Thymus (tissue), 11 donors: ENCODE results near the gene DIPK1B. TPM values are rescaled to one million over a fixed set of nuclear protein-coding genes. Genes with fewer than 3 reads are reported as not detected.

Experiments
- DNase-seq, 9 donors: peaks; one replicate each; pipeline ENCODE4 v3.0.0-alpha.2; 2013; ENCODE audit warnings: low spot score in 9 of 9, low read depth in 6 of 9, missing footprints in 1 of 9
- H3K27ac ChIP-seq, 2 donors: one replicate each; pipeline ENCODE4 v1.5.1; 2013; ENCODE audit warnings: control low read depth in 1 of 2, low read depth in 1 of 2, low read length in 1 of 2, mild to moderate bottlenecking in 1 of 2, moderate library complexity in 1 of 2
- H3K27me3 ChIP-seq, 2 donors: one replicate each; pipeline ENCODE4 v1.5.1; 2013; ENCODE audit warnings: low read length in 1 of 2; ENCODE audit not compliant: control insufficient read depth in 2 of 2, insufficient read depth in 1 of 2
- H3K36me3 ChIP-seq, 2 donors: one replicate each; pipeline ENCODE4 v1.5.1; 2013; ENCODE audit warnings: low read length in 1 of 2, mild to moderate bottlenecking in 1 of 2, moderate library complexity in 1 of 2; ENCODE audit not compliant: control insufficient read depth in 2 of 2, insufficient read depth in 2 of 2
- H3K4me1 ChIP-seq, 2 donors: one replicate each; pipeline ENCODE4 v1.5.1; 2013; ENCODE audit warnings: low read length in 2 of 2; ENCODE audit not compliant: control insufficient read depth in 2 of 2, insufficient read depth in 2 of 2
- H3K4me3 ChIP-seq, 2 donors: one replicate each; pipeline ENCODE4 v1.5.1; 2013; ENCODE audit warnings: low read length in 2 of 2, control low read depth in 1 of 2, mild to moderate bottlenecking in 1 of 2
- H3K9me3 ChIP-seq, 2 donors: one replicate each; pipeline ENCODE4 v1.5.1; 2013; ENCODE audit warnings: low read length in 1 of 2, mild to moderate bottlenecking in 1 of 2; ENCODE audit not compliant: control insufficient read depth in 2 of 2, insufficient read depth in 1 of 2
- WGBS: extraction: QIAGEN DNeasy Blood & Tissue Kit; methylation state at CpG from one replicate; pipeline ENCODE4 v1.1.7; 2013; 5-methylcytosine and 5-hydroxymethylcytosine counted together
- polyA plus RNA-seq: library from polyadenylated mRNA; stranded (reverse); fragments of 200-250 nt; gene quantifications from one replicate; pipeline ENCODE4 v1.2.3, GENCODE V29; 2013
- total RNA-seq: library from RNA; stranded (reverse); fragments of 120-200 nt; gene quantifications from one replicate; pipeline ENCODE4 v1.2.4, GENCODE V29; 2013
- donor health status: healthy.

The DIPK1B gene
- total and polyA plus RNA-seq, 2 donors: 6.8 to 10.1 TPM

DNA sequence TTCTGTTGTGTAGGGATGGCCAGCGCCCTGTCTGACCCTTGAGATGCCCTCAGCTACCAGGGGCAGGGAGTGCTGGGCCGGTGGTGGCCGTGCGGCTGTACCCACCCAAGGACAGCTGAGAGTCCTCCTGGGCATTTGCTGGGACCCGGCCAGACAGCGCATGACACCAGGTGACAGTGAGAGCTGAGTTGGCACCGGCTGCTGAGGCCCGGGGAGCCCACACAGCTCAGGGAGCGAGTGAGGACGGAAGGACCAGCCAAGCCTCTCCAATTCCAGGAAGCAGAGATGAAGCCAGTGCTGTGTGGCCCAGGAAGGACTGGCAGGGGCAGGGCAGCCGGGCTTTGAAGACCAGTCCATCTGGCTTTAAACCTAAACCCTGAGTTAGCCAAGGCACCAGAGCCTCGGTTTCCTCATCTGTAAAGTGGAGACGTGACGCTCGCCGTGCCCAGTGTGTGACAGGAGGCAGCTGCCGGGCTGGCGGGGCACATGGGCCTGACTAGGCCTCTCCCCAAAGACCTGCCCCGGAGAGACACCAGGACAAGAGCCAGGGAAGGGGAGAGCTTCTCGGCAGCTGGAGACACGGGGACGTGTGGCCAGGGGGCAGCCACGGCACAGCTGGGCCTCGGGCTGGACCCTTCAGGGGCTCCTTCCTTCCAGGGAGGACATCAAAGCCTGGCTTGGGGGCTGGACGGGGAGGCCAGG is 22.1 kb upstream of the DIPK1B start:
- no peak overlapping the region for H3K4me3 ChIP-seq
- H3K4me1 ChIP-seq: peaks cover 7 to 17% of the 10 kb centered on the region in 2 donors
- 96% methylated on average over 25 of the region's 25 CpGs for WGBS
- peaks cover 0 to 7% of the 10 kb centered on the region in 2 donors for H3K9me3 ChIP-seq
- peaks cover 4 to 35% of the 10 kb centered on the region in 2 donors for H3K27me3 ChIP-seq
- no peak for DNase-seq
- no peak overlapping the region for H3K27ac ChIP-seq
- no peaks in the 10 kb centered on the region for H3K36me3 ChIP-seq

DNA sequence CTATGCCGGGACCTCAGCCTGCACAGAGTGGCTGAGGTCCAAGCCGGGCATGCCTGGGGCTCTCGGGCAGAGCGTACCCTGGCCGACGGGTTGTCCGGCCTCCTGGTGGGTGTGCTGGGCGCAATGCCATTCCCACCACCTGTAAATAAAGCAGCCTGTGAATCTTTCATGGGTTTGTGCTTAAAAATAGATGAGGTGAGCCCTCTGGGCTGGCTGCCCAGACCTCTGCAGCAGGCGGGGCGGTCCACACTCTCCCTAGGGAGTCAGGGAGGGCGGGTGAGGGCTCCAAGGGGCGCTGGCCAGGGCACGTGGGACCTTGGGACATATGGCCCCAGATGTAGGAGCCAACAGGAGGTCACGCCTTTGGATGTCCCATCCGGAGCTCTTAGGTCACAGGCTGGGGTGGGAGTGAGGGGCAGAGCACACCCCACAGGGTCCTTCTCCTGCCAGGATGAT is 21.5 kb upstream of the DIPK1B start:
- peaks cover 7 to 21% of the 10 kb centered on the region in 2 donors for H3K4me1 ChIP-seq
- 95% methylated on average over 15 of the region's 15 CpGs for WGBS
- no peak for DNase-seq

DNA sequence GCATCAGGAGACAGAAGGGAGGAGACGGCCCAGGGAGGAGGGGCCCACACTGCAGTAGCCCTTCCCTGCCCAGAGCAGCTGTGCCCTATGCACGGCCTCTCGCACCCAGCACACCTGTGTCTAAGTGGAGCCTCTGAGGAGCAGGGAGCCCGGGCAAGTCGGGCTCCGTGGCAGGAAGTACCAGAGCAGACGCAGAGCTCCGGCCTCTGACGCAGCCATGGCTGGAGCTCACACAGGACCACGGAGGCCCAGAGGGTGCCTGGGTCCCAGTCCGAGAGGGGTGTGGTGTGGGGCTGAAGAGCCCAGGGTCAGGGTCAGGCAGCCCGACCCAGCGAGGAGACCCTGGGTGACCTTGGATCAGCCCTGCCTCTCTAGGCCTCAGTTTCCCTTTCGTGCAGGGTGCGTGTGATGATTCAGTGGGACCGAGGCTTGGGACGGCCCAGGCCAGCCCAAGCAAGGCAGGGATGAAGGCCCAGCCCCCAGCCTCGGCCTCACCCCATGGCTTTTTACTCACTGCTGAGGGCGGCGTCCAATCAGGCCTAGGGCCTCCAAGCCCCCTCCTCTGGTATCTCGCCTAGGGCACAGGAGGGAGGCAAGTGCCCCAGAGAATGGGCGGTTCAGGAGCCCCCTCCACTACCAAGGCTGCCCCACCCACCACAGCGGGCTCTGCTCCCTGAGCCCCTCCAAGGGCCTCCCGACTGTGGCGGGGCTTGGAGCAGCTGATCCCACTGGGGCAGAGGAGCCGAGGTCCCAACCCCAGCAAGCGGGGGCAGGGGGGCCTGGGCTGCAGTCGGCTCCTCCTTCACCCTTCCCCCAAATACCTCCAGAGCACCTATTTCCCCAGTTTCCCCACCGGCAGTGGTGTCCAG is 20.8 kb upstream of the DIPK1B start:
- Histone ChIP-seq H3K27ac (no peak overlapping the region), H3K4me1 (peaks cover 3 to 21% of the 10 kb centered on the region in 2 donors), H3K9me3 (peaks cover 0 to 7% of the 10 kb centered on the region in 2 donors), H3K27me3 (peaks cover 4 to 29% of the 10 kb centered on the region in 2 donors), H3K36me3 (no peaks in the 10 kb centered on the region), H3K4me3 (no peak overlapping the region)
- 95% methylated on average over 29 of the region's 29 CpGs for WGBS
- DNase-seq: no peak

More for the DNA sequence above, 21.5 kb upstream of the DIPK1B start:
- Histone ChIP-seq H3K27me3 (peaks cover 4 to 32% of the 10 kb centered on the region in 2 donors), H3K36me3 (no peaks in the 10 kb centered on the region), H3K9me3 (peaks cover 0 to 7% of the 10 kb centered on the region in 2 donors), H3K4me3 (no peak overlapping the region), H3K27ac (no peak overlapping the region)

DNA sequence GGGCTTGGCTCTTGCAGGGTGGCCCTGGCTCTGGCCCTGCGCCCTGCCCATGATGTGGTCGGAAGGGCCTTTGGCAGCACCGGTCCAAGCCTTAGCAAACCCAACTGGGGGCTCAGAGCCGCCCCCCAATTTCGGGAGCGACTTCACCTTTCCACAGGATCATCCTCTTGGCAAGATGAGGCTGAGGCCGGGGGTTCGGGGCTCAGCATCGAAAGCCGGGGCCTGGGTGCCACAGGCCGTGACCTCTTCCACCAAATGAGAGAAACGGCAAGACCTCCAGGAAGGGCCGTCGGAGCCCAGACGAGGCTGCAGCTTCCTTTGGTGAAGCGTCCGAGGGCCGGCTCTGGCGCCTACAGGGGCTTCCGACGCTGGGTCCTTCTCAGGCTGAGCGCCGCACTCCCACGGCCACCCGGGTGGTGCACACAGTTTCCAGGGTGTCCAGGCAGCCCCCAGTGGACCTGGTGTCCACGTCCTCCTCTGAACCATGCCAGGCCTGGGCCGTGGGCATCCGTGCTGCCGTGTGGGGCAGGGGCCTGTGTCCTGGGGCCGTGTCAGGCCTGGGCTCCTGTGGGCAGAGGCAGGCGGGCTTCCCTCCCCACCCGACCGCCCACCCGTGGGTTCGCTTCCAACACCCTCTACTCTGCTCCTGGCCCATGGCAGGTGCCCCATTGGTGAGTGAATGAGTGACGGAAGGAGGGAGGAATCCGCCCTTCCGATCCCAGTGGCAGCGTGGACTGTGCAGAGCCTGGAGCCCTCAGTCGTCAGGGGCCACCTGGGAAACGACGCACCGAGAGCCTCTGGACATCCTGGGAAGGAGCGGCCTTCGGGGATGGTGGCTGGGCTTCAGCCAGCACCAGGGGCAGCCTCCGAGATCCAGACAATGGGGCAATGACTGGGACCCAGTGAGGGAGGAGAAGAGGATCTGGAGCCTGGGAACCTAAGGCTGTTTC is 19.9 kb upstream of the DIPK1B start:
- H3K4me3 ChIP-seq: no peak overlapping the region
- H3K4me1 ChIP-seq: peaks cover 3 to 25% of the 10 kb centered on the region in 2 donors
- no peak for DNase-seq
- no peaks in the 10 kb centered on the region for H3K36me3 ChIP-seq
- H3K9me3 ChIP-seq: peaks cover 0 to 7% of the 10 kb centered on the region in 2 donors
- WGBS: 95% methylated on average over 46 of the region's 46 CpGs
- peaks cover 4 to 26% of the 10 kb centered on the region in 2 donors for H3K27me3 ChIP-seq
- H3K27ac ChIP-seq: no peak overlapping the region

DNA sequence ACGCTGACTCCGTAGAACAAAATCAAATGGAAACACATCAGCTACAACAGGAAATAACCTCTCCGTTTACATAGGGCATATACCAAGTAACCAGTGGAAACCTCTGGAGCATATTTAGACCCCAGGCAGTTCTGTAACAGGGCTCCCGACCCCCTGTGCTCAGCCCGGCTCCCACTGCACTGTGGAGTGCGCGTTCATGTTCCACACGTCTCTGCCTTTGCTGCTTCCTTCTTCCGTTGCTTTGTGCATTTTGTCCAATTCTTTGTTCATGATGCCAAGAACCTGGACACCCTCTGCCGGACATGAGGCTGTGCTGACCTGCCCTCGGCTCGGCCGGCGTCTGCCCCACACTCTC is 19.3 kb upstream of the DIPK1B start:
- 96% methylated on average over 14 of the region's 14 CpGs for WGBS
- Histone ChIP-seq H3K27ac (no peak overlapping the region), H3K9me3 (peaks cover 0 to 3% of the 10 kb centered on the region in 2 donors)

DNA sequence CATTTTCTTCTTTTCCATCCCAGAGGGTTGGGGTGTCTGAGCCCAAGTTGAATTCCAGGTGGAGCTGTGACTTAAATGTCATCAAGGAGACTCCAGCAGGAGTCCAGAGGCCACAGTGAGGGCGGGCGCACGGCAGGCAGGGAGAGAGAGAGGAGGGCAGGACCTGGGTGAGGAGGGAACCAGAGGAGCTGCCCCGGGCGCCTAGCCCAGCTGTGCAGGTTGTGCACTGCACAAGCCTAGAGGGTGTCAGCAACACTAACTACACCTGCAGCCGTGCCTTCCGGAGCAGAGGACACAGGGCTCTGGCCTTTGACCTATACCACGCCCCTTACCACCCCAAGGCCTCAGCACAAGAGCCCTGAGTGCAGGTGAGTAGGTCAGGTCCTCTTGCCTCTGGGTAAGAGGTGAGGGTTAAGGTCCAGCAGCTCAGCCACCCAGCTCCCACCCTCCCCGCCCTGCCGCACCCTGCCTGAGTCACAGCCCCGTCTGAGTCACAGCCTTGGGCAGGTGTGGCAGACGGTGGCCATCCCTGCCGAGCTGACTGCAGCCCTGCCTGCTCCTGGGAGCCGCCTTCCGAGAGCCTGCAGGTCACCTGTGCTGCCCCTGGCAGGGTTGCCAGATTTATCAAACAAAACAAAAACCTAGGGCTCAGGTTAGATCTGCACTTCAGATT is 18.7 kb upstream of the DIPK1B start:
- Histone ChIP-seq H3K4me1 (peaks cover 0 to 28% of the 10 kb centered on the region in 2 donors), H3K36me3 (no peaks in the 10 kb centered on the region), H3K27ac (no peak overlapping the region), H3K9me3 (no peaks in the 10 kb centered on the region), H3K4me3 (no peak overlapping the region), H3K27me3 (peaks cover 0 to 14% of the 10 kb centered on the region in 2 donors)
- DNase-seq: no peak
- 92% methylated on average over 15 of the region's 15 CpGs for WGBS

More for the DNA sequence above, 19.3 kb upstream of the DIPK1B start:
- Histone ChIP-seq H3K4me1 (peaks cover 0 to 26% of the 10 kb centered on the region in 2 donors), H3K4me3 (no peak overlapping the region), H3K27me3 (peaks cover 0 to 19% of the 10 kb centered on the region in 2 donors), H3K36me3 (no peaks in the 10 kb centered on the region)
- DNase-seq: no peak

DNA sequence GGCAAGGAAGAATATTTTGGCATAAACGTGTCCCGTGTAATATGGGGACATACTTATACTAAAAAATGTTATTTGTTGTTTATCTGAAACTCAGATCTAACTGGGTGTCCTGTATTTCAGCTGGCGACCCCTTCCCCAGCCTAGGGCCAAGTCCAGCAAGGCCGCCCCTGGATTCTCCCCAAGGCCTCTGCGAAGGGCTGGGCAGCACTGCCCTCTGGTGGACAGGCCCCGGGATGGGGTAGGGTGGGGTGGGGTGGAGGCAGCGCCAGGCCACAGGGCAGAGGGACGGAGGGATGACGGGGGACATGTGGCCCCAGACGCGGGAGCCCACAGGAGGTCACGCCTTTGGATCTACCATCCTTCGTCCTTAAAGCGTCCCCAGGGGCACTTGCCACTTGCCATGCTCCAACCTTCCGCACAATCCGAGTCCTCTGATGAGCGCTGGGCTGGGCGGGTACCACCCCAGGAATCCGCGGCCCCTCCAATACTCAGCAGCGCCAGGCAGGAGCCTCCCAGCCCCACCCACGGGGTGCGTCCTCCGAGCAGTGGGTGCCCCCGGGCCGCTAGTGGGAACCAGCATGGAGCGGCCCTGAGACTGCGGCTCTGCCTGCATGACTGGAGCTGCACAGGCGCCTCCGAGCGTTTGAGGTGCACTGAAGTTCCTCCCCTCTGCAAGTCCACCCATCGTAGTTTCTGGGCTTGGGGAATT is 18.1 kb upstream of the DIPK1B start:
- Histone ChIP-seq H3K27me3 (peaks cover 0 to 8% of the 10 kb centered on the region in 2 donors), H3K4me3 (no peak overlapping the region), H3K9me3 (no peaks in the 10 kb centered on the region), H3K27ac (no peak overlapping the region), H3K36me3 (no peaks in the 10 kb centered on the region), H3K4me1 (peaks cover 0 to 28% of the 10 kb centered on the region in 2 donors)
- 77% methylated on average over 32 of the region's 32 CpGs for WGBS
- DNase-seq: no peak

DNA sequence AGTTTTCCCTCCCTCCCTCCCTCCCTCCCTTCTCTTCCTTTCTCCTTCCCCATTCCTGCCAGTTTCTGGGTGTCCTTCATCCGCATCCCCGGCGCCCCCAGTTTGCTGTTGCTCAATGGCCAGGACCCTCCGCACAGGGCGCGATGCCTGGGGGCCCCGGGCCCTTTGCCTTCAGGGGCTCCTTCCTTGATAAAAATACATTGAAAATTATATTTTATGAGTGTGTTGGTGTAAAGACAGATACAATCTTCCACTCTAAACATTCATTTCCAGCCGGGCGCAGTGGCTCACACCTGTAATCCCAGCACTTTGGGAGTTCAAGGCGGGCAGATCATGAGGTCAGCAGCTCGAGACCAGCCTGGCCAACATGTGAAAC is 17.5 kb upstream of the DIPK1B start:
- no peak overlapping the region for H3K4me3 ChIP-seq
- DNase-seq: no peak
- H3K27ac ChIP-seq: no peak overlapping the region
- H3K4me1 ChIP-seq: peaks cover 0 to 28% of the 10 kb centered on the region in 2 donors
- H3K9me3 ChIP-seq: no peaks in the 10 kb centered on the region
- no peaks in the 10 kb centered on the region for H3K36me3 ChIP-seq
- WGBS: 98% methylated on average over 11 of the region's 11 CpGs
- peaks cover 0 to 8% of the 10 kb centered on the region in 2 donors for H3K27me3 ChIP-seq
